Right renal cortex interstitium (tissue), 3 donors: Measurements from ENCODE around the gene GRIK2. TPM values are rescaled to one million over a fixed set of nuclear protein-coding genes. Genes with fewer than 3 reads are reported as not detected.

ENCODE experiments used
- DNase-seq, 3 donors: peaks; one replicate each; pipeline ENCODE4 v3.0.0-alpha.2; 2013; ENCODE audit warnings: low read depth in 3 of 3, low spot score in 2 of 3
- polyA plus RNA-seq, 3 donors: library from polyadenylated mRNA; unstranded; fragments of 120-200 nt; gene quantifications; one replicate each; pipeline ENCODE4 v1.2.1, GENCODE V29; 2013; ENCODE audit not compliant: insufficient read length in 3 of 3

The GRIK2 gene
- polyA plus RNA-seq, 3 donors, result 12.6 to 17.3 (median 13.7) TPM

DNA sequence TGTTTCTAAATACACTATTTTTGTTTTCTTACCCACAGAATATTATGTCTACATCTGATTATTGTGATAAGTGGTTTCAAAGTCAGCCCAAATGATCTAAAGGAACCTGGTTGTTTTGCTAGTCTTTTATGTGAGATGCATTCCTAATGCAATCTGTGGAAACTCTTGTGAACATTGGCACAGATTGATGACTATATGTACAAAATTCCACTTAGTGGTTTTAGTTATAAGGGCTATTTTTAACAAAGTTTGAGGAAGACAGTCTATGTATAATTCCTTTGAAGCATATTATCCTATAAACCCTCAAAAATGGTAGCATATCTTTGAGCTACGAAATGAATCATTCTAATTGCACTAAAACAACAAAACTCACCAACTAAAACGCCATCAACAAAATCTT is 140.9 kb downstream of the GRIK2 start:
- DNase-seq, result no peak

DNA sequence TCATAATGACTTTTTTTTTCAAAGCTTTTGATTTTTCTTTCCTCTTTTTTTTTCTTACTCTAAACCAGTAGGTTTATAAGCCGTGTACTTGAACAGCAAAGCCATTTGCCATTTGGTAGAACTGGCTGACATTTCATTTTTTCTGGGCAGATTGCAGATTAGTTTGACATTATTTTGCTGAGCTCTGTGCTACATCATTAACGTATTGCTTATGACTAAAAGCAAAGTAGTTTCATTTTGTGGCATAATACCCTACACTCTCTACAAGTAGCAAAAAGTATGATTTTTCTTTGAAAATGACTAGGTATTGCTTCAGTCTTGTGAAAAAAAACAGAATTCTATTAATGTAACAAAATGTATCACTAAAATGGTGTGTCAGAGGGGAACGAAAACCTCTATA is 141.3 kb downstream of the GRIK2 start:
- no peak for DNase-seq

- DNase-seq, result no peak
These were observed 144.3 kb downstream of the GRIK2 start for GRCh38 chr6:101537753-101538316.

DNA sequence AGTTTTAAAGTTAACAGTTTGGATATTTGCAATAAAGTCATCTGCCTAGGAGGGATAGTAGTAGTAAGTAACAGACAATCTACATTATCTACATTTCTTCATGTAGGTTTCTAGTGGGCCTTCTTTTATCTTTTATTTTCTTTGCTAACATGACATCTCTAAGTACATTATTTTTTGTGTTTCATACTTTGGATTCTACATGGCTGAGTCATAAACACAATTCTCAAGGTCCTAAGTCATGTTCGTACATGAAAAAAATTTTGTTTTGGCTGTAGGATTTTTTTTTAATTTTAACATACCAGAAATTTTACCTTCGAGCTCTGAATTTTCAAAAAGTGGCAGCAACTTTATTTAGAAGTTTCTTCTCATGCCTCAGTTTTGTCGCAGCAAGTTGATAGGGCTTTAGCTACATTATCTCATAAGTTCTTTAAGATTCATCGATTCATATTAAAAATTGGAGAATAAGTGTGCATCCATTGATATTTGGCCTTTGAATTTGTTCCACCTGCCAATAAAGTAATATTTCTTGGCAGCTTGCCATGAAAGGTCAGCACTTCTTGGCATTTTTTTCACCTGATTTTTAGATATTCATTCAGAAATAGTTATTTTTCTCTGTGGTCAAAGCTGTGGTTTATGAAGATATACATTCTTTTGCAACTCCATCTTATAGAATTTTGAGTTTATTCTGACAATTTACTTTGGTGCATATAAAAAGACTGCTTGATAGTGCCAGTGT is 146.2 kb downstream of the GRIK2 start:
- no peak for DNase-seq

DNA sequence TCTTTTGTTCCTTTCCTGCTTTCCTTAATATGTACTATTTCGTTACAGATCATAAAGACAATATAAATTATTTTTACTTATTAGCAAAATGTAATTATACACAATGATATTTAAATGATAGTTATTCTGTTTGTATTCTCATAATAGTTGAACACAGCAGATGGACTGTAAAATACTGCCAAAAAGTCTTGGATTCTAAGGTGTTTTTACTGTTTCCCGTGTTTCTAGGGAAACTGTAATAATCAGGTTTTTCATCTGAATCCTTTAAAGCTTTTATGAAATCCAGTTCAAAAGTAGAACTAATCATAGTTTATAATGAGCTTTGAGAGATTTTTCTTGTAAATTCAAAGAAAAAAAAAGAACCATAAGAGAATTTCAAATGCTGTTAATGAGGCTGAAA is 148.4 kb downstream of the GRIK2 start:
- DNase-seq, result no peak

GRCh38 chr6:101543796-101544195 is 150.3 kb downstream of the GRIK2 start:
- DNase-seq, result no peak

- DNase-seq, result no peak
These were observed 150.8 kb downstream of the GRIK2 start for GRCh38 chr6:101544286-101544685.

GRCh38 chr6:101545191-101545590 is 151.7 kb downstream of the GRIK2 start:
- DNase-seq, result no peak

- DNase-seq, result no peak
These were observed 156.9 kb downstream of the GRIK2 start for GRCh38 chr6:101550451-101550850.

GRCh38 chr6:101554231-101554630 is 160.7 kb downstream of the GRIK2 start:
- DNase-seq, result no peak

GRCh38 chr6:101558712-101559111 is 165.2 kb downstream of the GRIK2 start:
- no peak for DNase-seq

- no peak for DNase-seq
These were observed 179.1 kb downstream of the GRIK2 start for GRCh38 chr6:101572627-101573026.

DNA sequence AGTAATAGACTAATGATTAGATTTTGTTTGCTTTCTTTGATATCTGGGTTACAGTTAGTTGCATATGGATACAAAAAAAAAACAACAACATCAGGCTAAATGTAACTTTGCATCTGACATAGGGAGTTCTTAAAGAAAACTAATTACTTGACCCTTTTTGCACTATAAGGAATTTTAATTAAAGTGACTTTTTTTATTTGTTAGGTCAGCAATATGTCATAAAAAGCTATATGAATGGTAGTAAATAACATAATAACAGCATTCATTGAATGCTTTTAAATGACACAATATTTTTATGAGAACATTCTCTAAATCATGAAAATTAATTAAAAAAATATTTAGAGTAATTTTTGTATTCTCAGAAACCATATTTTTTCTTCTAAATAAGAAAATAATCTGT is 183.6 kb downstream of the GRIK2 start:
- no peak for DNase-seq

DNA sequence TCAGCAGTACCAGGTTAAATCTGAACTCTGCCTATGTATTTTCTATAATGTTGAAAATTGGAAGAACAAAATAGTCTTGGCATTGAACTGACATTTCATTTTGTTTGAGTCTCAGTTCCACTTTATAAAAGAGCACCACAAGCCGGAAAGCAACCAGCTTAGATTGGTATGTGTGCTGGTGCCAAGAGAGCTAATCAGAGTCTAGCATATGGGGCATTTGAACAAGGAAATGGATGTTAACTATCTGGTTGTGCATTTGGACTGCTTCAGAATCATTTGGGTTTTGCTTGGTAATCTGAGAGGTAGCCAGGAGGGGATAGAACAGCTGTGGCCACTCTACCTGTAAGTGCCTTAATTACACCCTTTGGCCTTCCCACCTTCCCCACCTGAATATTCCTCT is 184.8 kb downstream of the GRIK2 start:
- DNase-seq, result no peak

DNA sequence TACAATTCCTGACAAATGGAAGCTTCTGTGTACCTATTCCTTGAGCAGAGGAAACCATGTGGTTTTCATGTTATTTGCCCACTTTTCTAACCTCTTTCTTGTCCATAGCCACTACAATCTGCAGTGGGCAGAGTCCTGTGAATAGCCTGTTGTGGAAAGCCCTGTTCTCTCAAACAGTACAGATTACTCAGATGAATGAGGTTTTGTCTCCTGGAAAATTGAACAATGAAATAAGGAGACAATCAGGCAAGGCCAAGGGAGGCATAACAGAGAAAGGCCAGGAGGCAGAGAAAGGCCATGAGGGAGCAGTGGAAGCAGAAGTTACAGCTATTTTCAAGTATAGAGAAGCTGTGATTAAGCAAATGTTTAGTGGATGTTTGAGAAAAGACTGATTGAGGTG is 189.3 kb downstream of the GRIK2 start:
- DNase-seq, result no peak

DNA sequence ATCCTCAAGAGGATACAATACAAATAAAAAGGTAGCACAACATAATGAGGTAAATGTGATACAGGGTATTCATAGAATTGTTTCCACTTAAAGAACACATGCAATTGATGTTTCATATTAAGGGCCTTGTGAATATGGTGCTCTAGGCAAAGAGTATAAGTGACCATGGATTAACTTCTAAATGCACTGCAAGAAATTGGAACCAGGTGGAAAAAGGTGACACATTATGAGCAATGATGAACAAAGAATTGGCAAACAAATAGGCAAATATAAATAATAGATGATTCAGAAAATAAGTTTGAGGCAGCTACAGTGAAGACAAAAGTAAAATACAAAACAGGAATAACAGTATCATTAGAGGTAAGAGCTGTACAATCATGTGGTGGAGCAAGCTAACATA is 192.0 kb downstream of the GRIK2 start:
- DNase-seq, result no peak

GRCh38 chr6:101588343-101588742 is 194.8 kb downstream of the GRIK2 start:
- no peak for DNase-seq

- DNase-seq, result no peak
These were observed 201.8 kb downstream of the GRIK2 start for GRCh38 chr6:101595276-101595675.

- DNase-seq, result no peak
These were observed 204.2 kb downstream of the GRIK2 start for GRCh38 chr6:101597693-101598092.

GRCh38 chr6:101605426-101605825 is 211.9 kb downstream of the GRIK2 start:
- DNase-seq, result no peak

DNA sequence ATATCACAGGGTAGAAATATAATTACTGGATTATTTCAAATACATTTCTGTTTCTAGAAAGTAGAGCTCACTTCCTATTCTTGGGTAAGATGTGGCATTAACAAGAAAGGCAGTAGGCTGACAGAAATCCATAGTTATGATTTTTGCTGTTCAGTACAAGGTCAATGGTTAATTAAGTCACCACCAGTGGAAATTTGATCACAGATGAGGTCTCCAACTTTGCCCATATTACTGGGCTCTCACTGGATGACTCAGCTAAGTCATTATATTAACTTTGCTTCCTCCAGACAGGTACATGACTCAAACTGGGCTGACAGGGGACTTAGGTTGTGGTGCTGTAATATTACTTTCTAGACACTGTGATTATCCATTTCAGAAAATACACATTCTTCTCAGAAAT is 212.4 kb downstream of the GRIK2 start:
- no peak for DNase-seq

- peak in 1 of 3 donors; percentile 26 for DNase-seq
These were observed 213.7 kb downstream of the GRIK2 start for GRCh38 chr6:101607111-101607690.
